ENCODE measurements around the gene DNAH10. TPM values are rescaled to one million over a fixed set of nuclear protein-coding genes. Genes with fewer than 3 reads are reported as not detected.

Gene DNAH10
- total and polyA plus RNA-seq, 2 of the 13 experiments (the other 11 are each of a cell fraction or from before 2014, with no cell fraction given) = 0.01 to 0.02 TPM

DNA sequence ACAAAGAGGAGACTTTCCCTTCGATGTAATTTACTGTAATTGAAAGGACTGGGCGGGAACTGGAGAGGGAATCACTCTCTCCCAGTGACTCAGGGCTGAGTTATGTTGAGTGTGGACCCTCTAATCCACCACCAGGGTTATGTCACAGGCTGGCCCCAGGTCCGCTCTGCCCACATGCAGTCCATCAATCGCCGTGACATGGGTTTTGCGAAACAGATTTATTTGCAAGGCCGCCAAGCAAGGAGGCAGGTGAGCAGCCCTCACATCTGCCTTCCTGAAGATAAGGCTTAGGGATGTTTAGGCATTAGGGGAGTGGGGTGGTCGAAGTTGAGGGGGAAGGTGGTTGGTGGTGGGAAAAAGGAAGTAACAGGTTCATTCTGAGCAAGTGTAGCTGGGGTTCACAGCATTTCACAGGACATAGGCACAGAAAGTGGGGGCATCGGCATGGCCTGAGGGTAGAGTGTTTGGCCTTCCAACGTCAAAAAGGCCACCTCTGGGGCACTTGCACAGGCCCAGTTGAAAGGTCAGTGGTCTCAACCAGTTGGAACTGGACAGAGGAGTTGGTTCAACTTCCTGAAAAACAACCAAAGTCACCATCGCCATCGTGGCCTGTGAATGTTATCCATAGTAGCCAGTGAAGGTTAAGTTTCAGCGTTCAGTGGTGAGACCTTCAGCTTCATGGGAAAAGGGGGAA is 66.9 kb downstream of the DNAH10 start (continued):
- TF ChIP-seq, protein P1, sequence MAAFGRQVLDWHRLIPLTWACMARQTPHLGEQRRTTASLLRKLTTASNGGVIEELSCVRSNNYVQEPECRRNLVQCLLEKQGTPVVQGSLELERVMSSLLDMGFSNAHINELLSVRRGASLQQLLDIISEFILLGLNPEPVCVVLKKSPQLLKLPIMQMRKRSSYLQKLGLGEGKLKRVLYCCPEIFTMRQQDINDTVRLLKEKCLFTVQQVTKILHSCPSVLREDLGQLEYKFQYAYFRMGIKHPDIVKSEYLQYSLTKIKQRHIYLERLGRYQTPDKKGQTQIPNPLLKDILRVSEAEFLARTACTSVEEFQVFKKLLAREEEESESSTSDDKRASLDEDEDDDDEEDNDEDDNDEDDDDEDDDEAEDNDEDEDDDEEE (CRISPR knock-in tag; IDR thresholded peaks at IDR 0.05) = 0 out of 2 replicates have a peak, but pooled peaks have one; percentile 42
- TF ChIP-seq ZNF619 (CRISPR knock-in tag; IDR thresholded peaks at IDR 0.05) (no peak), ZFY (CRISPR knock-in tag; IDR thresholded peaks at IDR 0.05) (peak; percentile 13; the same call in 1 of the 2 replicates), GTF3A (CRISPR knock-in tag; conservative IDR thresholded peaks at IDR 0.05) (no peak), FOXA3 (CRISPR knock-in tag; IDR thresholded peaks at IDR 0.05) (peak; percentile 31), ZNF878 (CRISPR knock-in tag; IDR thresholded peaks at IDR 0.05) (peak; percentile 80), BRCA1 (CRISPR knock-in tag; IDR thresholded peaks at IDR 0.05) (no peak), TBP (CRISPR knock-in tag; IDR thresholded peaks at IDR 0.05) (no peak), ZBTB21 (CRISPR knock-in tag; IDR thresholded peaks at IDR 0.05) (peak; percentile 42; the same call in 1 of the 2 replicates), ZNF747 (CRISPR knock-in tag; IDR thresholded peaks at IDR 0.05; ENCODE audit: borderline replicate concordance) (no peak), FOXP1 (IDR thresholded peaks at IDR 0.05) (no peak), FOXP1 (CRISPR knock-in tag; IDR thresholded peaks at IDR 0.05) (peak; percentile 25; the same call in 1 of the 2 replicates), KDM5A (IDR thresholded peaks at IDR 0.05; ENCODE audit: borderline replicate concordance, low read length) (no peak)
- TF ChIP-seq, protein P2, sequence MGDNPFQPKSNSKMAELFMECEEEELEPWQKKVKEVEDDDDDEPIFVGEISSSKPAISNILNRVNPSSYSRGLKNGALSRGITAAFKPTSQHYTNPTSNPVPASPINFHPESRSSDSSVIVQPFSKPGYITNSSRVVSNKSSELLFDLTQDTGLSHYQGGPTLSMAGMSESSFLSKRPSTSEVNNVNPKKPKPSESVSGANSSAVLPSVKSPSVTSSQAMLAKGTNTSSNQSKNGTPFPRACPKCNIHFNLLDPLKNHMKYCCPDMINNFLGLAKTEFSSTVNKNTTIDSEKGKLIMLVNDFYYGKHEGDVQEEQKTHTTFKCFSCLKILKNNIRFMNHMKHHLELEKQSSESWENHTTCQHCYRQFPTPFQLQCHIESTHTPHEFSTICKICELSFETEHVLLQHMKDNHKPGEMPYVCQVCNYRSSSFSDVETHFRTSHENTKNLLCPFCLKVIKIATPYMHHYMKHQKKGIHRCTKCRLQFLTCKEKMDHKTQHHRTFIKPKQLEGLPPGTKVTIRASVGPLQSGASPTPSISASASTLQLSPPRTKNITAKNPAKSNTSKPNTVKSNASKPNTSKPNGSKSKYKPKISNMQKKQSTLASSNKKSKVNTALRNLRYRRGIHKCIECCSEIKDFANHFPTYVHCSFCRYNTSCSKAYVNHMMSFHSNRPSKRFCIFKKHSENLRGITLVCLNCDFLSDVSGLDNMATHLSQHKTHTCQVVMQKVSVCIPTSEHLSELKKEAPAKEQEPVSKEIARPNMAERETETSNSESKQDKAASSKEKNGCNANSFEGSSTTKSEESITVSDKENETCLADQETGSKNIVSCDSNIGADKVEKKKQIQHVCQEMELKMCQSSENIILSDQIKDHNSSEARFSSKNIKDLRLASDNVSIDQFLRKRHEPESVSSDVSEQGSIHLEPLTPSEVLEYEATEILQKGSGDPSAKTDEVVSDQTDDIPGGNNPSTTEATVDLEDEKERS (CRISPR knock-in tag; IDR thresholded peaks at IDR 0.05) = 0 out of 2 replicates have a peak, but pooled peaks have one; percentile 27
- TF ChIP-seq, protein P3, sequence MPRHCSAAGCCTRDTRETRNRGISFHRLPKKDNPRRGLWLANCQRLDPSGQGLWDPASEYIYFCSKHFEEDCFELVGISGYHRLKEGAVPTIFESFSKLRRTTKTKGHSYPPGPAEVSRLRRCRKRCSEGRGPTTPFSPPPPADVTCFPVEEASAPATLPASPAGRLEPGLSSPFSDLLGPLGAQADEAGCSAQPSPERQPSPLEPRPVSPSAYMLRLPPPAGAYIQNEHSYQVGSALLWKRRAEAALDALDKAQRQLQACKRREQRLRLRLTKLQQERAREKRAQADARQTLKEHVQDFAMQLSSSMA (CRISPR knock-in tag; IDR thresholded peaks at IDR 0.05) = 0 out of 2 replicates have a peak, but pooled peaks have one; percentile 69
- TF ChIP-seq, protein P4, sequence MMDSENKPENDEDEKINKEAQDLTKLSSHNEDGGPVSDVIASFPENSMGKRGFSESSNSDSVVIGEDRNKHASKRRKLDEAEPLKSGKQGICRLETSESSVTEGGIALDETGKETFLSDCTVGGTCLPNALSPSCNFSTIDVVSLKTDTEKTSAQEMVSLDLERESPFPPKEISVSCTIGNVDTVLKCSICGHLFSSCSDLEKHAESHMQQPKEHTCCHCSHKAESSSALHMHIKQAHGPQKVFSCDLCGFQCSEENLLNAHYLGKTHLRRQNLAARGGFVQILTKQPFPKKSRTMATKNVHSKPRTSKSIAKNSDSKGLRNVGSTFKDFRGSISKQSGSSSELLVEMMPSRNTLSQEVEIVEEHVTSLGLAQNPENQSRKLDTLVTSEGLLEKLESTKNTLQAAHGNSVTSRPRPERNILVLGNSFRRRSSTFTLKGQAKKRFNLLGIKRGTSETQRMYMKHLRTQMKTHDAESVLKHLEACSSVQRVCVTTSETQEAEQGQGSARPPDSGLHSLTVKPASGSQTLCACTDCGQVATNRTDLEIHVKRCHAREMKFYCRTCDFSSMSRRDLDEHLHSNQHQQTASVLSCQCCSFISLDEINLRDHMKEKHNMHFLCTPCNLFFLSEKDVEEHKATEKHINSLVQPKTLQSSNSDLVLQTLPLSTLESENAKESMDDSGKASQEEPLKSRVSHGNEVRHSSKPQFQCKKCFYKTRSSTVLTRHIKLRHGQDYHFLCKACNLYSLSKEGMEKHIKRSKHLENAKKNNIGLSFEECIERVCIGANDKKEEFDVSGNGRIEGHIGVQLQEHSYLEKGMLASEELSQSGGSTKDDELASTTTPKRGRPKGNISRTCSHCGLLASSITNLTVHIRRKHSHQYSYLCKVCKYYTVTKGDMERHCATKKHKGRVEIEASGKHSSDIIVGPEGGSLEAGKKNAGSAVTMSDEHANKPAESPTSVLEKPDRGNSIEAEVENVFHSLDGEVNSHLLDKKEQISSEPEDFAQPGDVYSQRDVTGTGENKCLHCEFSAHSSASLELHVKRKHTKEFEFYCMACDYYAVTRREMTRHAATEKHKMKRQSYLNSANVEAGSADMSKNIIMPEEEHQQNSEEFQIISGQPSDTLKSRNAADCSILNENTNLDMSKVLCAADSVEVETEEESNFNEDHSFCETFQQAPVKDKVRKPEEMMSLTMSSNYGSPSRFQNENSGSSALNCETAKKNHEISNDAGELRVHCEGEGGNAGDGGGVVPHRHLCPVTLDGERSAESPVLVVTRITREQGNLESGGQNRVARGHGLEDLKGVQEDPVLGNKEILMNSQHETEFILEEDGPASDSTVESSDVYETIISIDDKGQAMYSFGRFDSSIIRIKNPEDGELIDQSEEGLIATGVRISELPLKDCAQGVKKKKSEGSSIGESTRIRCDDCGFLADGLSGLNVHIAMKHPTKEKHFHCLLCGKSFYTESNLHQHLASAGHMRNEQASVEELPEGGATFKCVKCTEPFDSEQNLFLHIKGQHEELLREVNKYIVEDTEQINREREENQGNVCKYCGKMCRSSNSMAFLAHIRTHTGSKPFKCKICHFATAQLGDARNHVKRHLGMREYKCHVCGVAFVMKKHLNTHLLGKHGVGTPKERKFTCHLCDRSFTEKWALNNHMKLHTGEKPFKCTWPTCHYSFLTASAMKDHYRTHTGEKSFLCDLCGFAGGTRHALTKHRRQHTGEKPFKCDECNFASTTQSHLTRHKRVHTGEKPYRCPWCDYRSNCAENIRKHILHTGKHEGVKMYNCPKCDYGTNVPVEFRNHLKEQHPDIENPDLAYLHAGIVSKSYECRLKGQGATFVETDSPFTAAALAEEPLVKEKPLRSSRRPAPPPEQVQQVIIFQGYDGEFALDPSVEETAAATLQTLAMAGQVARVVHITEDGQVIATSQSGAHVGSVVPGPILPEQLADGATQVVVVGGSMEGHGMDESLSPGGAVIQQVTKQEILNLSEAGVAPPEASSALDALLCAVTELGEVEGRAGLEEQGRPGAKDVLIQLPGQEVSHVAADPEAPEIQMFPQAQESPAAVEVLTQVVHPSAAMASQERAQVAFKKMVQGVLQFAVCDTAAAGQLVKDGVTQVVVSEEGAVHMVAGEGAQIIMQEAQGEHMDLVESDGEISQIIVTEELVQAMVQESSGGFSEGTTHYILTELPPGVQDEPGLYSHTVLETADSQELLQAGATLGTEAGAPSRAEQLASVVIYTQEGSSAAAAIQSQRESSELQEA (CRISPR knock-in tag; IDR thresholded peaks at IDR 0.05; ENCODE audit: not compliant biosample characterization) = no peak
